ENCODE data around the gene CT45A9. TPM values are rescaled to one million over a fixed set of nuclear protein-coding genes. Genes with fewer than 3 reads are reported as not detected.

CT45A9 gene
- total and polyA plus RNA-seq, 7 donors = not detected

Other genes with a start within 250 kb of the CT45A9 start
- gene CT45A1, start 158.2 kb downstream of the CT45A9 start, total RNA-seq = not detected
- gene CT45A1, start 158.2 kb downstream of the CT45A9 start, polyA plus RNA-seq = not detected
- gene CT45A3, start 103.6 kb downstream of the CT45A9 start, total RNA-seq = not detected
- not detected for gene CT45A3, start 103.6 kb downstream of the CT45A9 start, polyA plus RNA-seq
- not detected for gene CT45A5, start 86.3 kb downstream of the CT45A9 start, total RNA-seq
- gene CT45A5, start 86.3 kb downstream of the CT45A9 start, polyA plus RNA-seq = not detected
- gene CT45A6, start 69.0 kb downstream of the CT45A9 start, total RNA-seq = not detected
- gene CT45A6, start 69.0 kb downstream of the CT45A9 start, polyA plus RNA-seq = not detected
- gene CT45A2, start 51.8 kb downstream of the CT45A9 start, total RNA-seq = not detected
- gene CT45A2, start 51.8 kb downstream of the CT45A9 start, polyA plus RNA-seq = not detected
- gene CT45A7, start 34.5 kb downstream of the CT45A9 start, total RNA-seq = not detected
- gene CT45A7, start 34.5 kb downstream of the CT45A9 start, polyA plus RNA-seq = not detected
- gene CT45A8, start 17.3 kb downstream of the CT45A9 start, total RNA-seq = not detected
- not detected for gene CT45A8, start 17.3 kb downstream of the CT45A9 start, polyA plus RNA-seq
- gene CT45A10, start 21.6 kb upstream of the CT45A9 start, total RNA-seq = not detected
- gene CT45A10, start 21.6 kb upstream of the CT45A9 start, polyA plus RNA-seq = not detected
- not detected for gene SAGE1, start 21.9 kb upstream of the CT45A9 start, total RNA-seq
- not detected for gene SAGE1, start 21.9 kb upstream of the CT45A9 start, polyA plus RNA-seq
- 10 to 100 TPM; 17.8 to 21.1 (median 20.4) TPM for gene MMGT1, start 102.2 kb upstream of the CT45A9 start, total RNA-seq
- 10 to 100 TPM in 2 of 3 donors, 1 to 10 TPM in 1; 8.9 to 18.5 (median 12.2) TPM for gene MMGT1, start 102.2 kb upstream of the CT45A9 start, polyA plus RNA-seq
- gene SLC9A6, start 113.6 kb upstream of the CT45A9 start, total RNA-seq = 10 to 100 TPM in 1 of 4 donors, 1 to 10 TPM in 3; 8.8 to 11.8 (median 9.1) TPM
- gene SLC9A6, start 113.6 kb upstream of the CT45A9 start, polyA plus RNA-seq = 10 to 100 TPM in 1 of 3 donors, 1 to 10 TPM in 2; 7.9 to 16.9 (median 8.0) TPM

Data from psoas muscle (tissue), 7 donors.